Activated CD4-positive, alpha-beta T cell treated with anti-CD3 and anti-CD28 coated beads for 36 hours (primary cell): ENCODE results near the gene ACKR4. TPM values are rescaled to one million over a fixed set of nuclear protein-coding genes. Genes with fewer than 3 reads are reported as not detected.
"Not testable (repeated sequence)": the region's sequence is repeated elsewhere in the genome, so short reads cannot be mapped to it uniquely, and the experiment has no call there.

Experiments
- ATAC-seq: fragments of 200-7000 bp; cut with Tn5 transposase; one replicate; pipeline ENCODE4 v1.10.0; 2021; ENCODE audit warnings: mild to moderate bottlenecking, moderate library complexity
- CTCF ChIA-PET: fragments of 350-600 bp; sonication (Branson Sonifier 250); formaldehyde crosslinking; loops from one replicate; lab custom pipeline; 2021; ENCODE audit warnings: antibody characterized with exemption; lab: Charles Lee
- POLR2A ChIA-PET: fragments of 350-600 bp; sonication (Branson Sonifier 250); formaldehyde crosslinking; loops from one replicate; lab custom pipeline; 2021; ENCODE audit warnings: antibody characterized with exemption, inconsistent platforms; lab: Charles Lee
- DNase-seq: peaks from one replicate; pipeline ENCODE4 v3.0.0-alpha.2; 2020
- H3K27ac Mint-ChIP-seq: one replicate; pipeline ENCODE4 v1.8.0; 2021; ENCODE audit warnings: mixed read lengths
- H3K27me3 Mint-ChIP-seq: one replicate; pipeline ENCODE4 v1.8.0; 2021; ENCODE audit warnings: mixed read lengths
- H3K36me3 Mint-ChIP-seq: one replicate; pipeline ENCODE4 v1.8.0; 2021; ENCODE audit warnings: low read depth, mixed read lengths
- H3K4me1 Mint-ChIP-seq: one replicate; pipeline ENCODE4 v1.8.0; 2021; ENCODE audit warnings: mixed read lengths
- H3K4me3 Mint-ChIP-seq: one replicate; pipeline ENCODE4 v1.8.0; 2021; ENCODE audit warnings: mild to moderate bottlenecking, moderate library complexity, mixed read lengths
- H3K9me3 Mint-ChIP-seq: one replicate; pipeline ENCODE4 v1.8.0; 2021; ENCODE audit warnings: low read depth, mixed read lengths
- intact Hi-C, 2 experiments: fragments of 100-400 bp; cut with DNase I in 1 of 2; cut with micrococcal nuclease in 1 of 2; formaldehyde crosslinking; loops; one replicate each; pipeline versions ENCODE4 v1.14.2 to v1.15.1; 2022 to 2024; cut with DNase I, micrococcal nuclease
- total RNA-seq, 2 experiments: library from RNA; stranded (reverse); gene quantifications; one replicate each; pipeline ENCODE4 v1.2.3, GENCODE V29; 2021

ACKR4 gene
- total RNA-seq: under 1 TPM; 0.09 TPM

DNA sequence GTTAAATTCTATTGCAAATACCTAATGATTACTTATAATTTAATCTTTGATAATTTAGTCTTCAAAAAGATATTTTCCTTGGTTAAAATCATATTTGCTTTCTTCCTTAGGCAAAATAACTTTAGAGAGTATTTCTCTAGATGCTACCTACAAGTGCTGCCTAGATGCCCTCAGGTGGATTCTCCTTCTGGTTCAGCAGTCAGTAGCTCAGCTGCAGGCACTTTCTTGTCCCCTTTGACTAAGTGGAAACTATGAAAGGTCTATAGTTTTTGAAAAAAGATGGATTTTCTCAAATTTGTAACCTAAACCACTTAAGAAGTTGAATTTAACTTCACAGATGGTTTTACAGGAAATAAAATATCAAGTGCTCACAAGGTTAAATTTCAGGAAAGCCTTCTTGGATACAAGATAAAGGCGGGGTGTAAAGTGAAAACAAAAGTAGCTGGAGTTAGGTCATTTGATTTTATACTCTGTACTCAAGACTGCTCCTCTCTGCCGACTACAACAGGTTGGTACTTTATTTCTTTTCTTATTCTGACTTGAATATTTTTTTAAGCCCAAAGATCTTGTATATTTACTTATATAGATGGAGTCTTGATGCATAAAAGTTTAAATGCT is at the start of gene ACKR4:
Gene ACKR4 (plus strand): TSS at position 455 of the 618 bp plus-strand sequence. CDS start 3,128 bp downstream, outside the sequence.
- H3K4me3 Mint-ChIP-seq: no peak within 1 kb of the TSS
- no peaks in the 10 kb centered on the region for H3K4me1 Mint-ChIP-seq
- POLR2A ChIA-PET: no interaction called here
- CTCF ChIA-PET: no interaction called here
- H3K27ac Mint-ChIP-seq: no peak within 1 kb of the TSS
- H3K9me3 Mint-ChIP-seq: no peaks in the 10 kb centered on the region
- DNase-seq (no peak), ATAC-seq (no peak)
- H3K36me3 Mint-ChIP-seq: peaks cover 31% of the 10 kb centered on the region
- H3K27me3 Mint-ChIP-seq: no peaks in the 10 kb centered on the region
- intact Hi-C loops: no loop called here

DNA sequence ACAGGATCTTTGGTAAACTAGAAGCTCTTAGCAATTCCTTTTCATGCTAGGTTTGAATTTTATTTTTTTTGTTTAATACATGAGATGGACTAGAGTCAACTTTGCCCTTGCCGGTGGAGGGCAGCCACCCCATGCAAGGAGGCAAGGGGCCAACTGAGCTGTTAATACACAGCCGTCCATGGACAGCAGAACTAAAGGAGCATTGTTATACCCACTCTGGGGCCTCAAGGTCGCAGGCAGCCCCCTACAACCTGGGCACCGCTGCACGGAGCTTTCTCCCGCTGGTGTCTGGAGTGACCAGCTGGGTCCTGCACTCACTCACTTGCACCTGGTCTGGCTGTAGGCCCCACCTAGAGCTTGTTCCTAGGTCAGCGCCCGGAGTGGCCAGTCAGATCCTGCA is 47.9 kb upstream of the ACKR4 start:
- Mint-ChIP-seq H3K36me3 (peaks cover 6% of the 10 kb centered on the region), H3K4me1 (peaks cover 33% of the 10 kb centered on the region), H3K4me3 (no peak overlapping the region), H3K9me3 (peaks cover 2% of the 10 kb centered on the region), H3K27me3 (no peaks in the 10 kb centered on the region), H3K27ac (peak overlapping the region; percentile 94)
- CTCF ChIA-PET: no interaction called here
- DNase-seq: no peak
- intact Hi-C loops: no loop called here
- POLR2A ChIA-PET: interaction anchor here (0.7 kb wide), 1 partner anchor 15 kb away, joined by 5 read pairs; no protein-coding TSS in a partner anchor
- no peak for ATAC-seq

DNA sequence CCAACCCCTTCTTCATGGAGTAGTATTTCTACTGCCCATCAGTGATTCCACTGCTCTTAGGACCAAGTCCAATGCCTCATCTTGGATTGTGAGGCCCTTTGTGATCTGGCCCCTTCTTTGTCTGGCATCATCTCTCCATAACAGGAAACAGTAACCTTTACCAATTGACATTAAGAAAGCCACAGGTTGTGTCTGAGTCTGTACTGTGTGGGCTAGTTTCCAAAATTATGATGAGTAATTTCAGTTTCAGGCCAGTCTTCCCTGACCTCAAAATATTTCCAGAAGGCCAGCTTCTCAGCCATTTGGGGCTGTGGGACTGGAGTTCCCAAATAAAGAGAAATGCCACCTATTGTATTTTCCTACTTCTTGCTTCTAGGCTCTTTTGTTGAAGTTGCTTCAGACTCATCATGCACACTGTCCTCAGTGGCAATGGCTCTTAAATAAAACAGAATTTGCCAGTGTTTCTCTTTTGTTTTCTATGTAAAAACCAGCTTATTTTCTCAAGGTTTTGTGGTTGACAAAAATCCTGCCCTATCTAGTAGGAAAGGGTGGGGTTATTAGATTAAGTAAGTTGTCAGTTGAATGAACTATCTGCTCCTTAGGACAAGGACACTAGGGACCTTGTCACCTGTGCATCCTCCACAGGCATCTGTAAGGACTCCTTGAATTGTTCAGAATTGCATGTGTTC is 47.0 kb upstream of the ACKR4 start:
- Mint-ChIP-seq H3K27me3 (no peaks in the 10 kb centered on the region), H3K9me3 (peaks cover 2% of the 10 kb centered on the region), H3K36me3 (peaks cover 6% of the 10 kb centered on the region), H3K4me1 (peaks cover 28% of the 10 kb centered on the region), H3K4me3 (peak overlapping the region; percentile 32), H3K27ac (peak overlapping the region; percentile 94)
- intact Hi-C loops: loop anchor here (1.0 to 2.0 kb wide), 2 partner anchors 19 kb away; no protein-coding TSS in a partner anchor
- DNase-seq (peak; percentile 14), ATAC-seq (peak; percentile 86)
- ChIA-PET CTCF (interaction anchor here (1.0 to 1.9 kb wide), 3 partner anchors 10 to 13 kb away, joined by 3 to 5 read pairs (median 5); no protein-coding TSS in a partner anchor), POLR2A (no interaction called here)

DNA sequence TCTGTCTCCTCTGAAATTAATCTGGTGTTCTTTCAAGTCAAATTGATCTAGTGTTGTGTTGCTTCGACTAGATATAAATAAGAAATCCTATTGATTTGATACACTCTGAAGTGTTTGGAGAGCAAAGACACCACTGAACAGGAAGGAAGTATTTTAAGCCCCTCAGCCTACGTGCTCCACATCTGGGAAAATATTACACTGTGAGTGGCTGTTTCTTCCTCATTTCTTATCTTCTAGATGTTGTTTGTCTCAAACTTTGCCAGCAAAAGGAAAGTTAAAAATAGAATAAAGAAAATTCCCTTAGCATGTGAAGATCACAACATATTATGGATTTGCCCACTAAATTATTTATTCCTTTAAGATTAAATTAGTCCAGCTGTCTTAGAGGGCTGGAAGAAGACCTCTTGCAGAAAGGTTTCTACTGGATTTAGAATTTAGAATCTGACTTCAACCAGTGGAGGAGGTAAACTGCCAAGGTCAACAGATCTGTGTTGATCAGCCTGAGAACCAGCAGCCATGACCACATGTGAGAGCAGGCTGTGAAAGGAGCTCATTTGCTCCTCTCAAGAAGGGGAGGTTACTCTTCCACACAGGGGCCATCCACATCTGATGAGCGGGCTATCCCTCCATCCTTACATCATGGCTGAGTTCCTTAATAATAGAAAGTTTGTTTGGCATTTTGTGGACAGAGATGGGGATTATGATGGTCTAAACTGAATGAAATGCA is 46.3 kb upstream of the ACKR4 start:
- POLR2A ChIA-PET: no interaction called here
- no peak for ATAC-seq
- intact Hi-C loops: loop anchor here (1.0 to 2.0 kb wide), 2 partner anchors 18 to 19 kb away; no protein-coding TSS in a partner anchor

DNA sequence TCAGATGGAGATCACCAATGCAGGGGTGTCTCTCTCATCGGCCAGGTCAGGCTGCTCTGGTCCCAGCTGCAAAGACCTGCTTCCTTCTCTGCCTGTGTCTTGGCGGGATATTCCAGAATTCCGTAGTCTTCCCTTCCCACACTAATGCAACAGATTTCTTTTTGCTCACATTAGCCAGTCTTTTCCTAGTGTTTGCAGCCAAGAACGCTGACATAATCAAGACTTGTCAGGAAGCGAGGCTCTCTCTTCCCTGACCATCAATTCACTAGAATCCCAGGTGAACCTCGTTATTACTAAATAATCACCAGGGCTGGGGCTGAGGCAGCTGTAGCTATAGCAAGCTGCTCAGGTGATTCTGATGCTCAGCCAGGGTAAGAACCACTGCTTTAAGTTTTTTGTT is 43.2 kb upstream of the ACKR4 start:
- no peak overlapping the region for H3K27ac Mint-ChIP-seq
- ChIA-PET CTCF (interaction anchor here (0.9 to 1.1 kb wide), 2 partner anchors 18 to 23 kb away, joined by 3 to 4 read pairs; no protein-coding TSS in a partner anchor), POLR2A (no interaction called here)
- no peaks in the 10 kb centered on the region for H3K9me3 Mint-ChIP-seq
- no peak for ATAC-seq
- peaks cover 7% of the 10 kb centered on the region for H3K36me3 Mint-ChIP-seq
- no peak for DNase-seq
- intact Hi-C loops: no loop called here
- H3K4me1 Mint-ChIP-seq: peaks cover 25% of the 10 kb centered on the region
- no peaks in the 10 kb centered on the region for H3K27me3 Mint-ChIP-seq
- H3K4me3 Mint-ChIP-seq: no peak overlapping the region

More for the DNA sequence above, 46.3 kb upstream of the ACKR4 start:
- Mint-ChIP-seq H3K36me3 (peaks cover 6% of the 10 kb centered on the region), H3K27ac (peak overlapping the region; percentile 94), H3K4me3 (no peak overlapping the region), H3K4me1 (peaks cover 28% of the 10 kb centered on the region), H3K27me3 (no peaks in the 10 kb centered on the region), H3K9me3 (peaks cover 2% of the 10 kb centered on the region)
- DNase-seq: no peak
- CTCF ChIA-PET: interaction anchor here (0.6 to 1.9 kb wide), 5 partner anchors 9 to 1555 kb away, joined by 3 to 5 read pairs (median 4); no protein-coding TSS in a partner anchor

DNA sequence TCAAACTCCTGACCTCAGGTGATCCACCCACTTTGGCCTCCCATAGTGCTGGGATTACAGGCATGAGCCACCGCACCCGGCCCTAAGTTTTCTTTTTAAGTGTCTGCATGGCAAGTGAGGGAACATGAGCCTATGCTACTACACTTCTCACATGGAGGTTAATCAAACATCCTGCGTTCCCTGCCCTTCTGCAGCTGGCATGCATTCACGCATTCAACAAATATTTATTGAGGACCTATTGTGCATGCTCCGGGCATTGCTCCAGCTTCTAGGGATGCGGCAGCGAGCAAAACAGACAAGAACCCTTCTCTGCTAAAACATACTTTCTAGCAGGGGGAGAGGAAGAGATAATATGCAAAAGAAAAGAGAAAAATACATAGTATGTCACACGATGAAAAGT is 42.6 kb upstream of the ACKR4 start:
- ChIA-PET CTCF (no interaction called here), POLR2A (no interaction called here)

DNA sequence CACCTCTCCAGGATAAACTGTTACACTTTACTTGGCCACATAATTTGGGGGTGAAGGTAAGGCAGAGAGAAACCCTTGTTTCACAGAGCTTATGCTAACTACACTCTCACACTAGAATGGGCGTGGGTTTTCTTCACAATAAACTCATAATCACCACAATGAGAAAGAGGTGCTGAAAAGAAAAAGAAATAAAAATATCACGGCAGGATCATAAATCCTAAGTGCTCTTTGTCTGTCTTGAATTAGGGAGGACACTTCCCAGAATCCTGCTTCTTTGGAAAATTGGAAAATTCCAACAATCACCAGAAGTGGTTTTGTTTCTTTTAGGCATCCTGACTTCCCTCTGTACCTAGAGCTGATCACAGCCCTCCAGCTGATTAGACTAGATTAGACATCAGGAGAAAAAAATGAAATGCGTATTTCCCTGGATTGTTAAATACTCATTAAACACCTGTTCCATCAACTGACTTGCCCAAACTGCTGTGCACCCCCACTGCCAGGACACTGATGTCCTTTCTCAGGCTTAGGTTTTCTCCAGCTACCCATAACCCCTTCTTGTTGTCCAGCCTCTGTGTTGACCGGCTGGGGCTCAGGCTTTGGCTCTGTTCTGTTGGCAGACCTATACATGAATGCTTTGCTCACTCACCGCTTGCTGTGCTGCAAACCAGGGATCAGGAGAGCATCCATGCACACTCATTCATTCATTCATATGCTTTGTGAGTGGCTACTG is 41.6 kb upstream of the ACKR4 start:
- H3K27me3 Mint-ChIP-seq: no peaks in the 10 kb centered on the region
- H3K9me3 Mint-ChIP-seq: no peaks in the 10 kb centered on the region
- H3K36me3 Mint-ChIP-seq: peaks cover 7% of the 10 kb centered on the region
- H3K4me3 Mint-ChIP-seq: no peak overlapping the region
- no peak for DNase-seq
- intact Hi-C loops: no loop called here
- H3K27ac Mint-ChIP-seq: no peak overlapping the region
- peaks cover 9% of the 10 kb centered on the region for H3K4me1 Mint-ChIP-seq
- CTCF ChIA-PET: no interaction called here
- POLR2A ChIA-PET: no interaction called here
- no peak for ATAC-seq

More for the DNA sequence above, 42.6 kb upstream of the ACKR4 start:
- H3K27ac Mint-ChIP-seq: no peak overlapping the region
- intact Hi-C loops: no loop called here
- peaks cover 19% of the 10 kb centered on the region for H3K4me1 Mint-ChIP-seq
- no peaks in the 10 kb centered on the region for H3K27me3 Mint-ChIP-seq
- DNase-seq: no peak
- peaks cover 9% of the 10 kb centered on the region for H3K36me3 Mint-ChIP-seq
- no peak overlapping the region for H3K4me3 Mint-ChIP-seq
- no peak for ATAC-seq
- no peaks in the 10 kb centered on the region for H3K9me3 Mint-ChIP-seq

DNA sequence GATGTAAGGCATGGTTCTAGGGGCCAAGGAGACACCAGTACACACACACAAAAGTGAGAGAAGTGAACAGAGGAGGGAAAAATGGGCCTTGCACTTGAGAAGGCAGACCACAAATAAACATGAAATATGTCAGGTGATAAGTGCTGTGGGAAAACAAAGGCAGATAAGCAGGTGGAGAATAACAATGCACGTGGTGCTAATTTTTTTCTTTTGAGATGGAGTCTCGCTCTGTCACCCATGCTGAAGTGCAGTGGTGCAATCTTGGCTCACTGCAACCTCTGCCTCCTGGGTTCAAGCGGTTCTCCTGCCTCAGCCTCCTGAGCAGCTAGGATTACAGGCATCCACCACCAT is 41.1 kb upstream of the ACKR4 start:
- DNase-seq, ATAC-seq, H3K4me3 Mint-ChIP-seq, POLR2A ChIA-PET, H3K4me1 Mint-ChIP-seq, H3K27me3 Mint-ChIP-seq, H3K36me3 Mint-ChIP-seq, H3K9me3 Mint-ChIP-seq, H3K27ac Mint-ChIP-seq, intact Hi-C loops, CTCF ChIA-PET: not testable (repeated sequence)

DNA sequence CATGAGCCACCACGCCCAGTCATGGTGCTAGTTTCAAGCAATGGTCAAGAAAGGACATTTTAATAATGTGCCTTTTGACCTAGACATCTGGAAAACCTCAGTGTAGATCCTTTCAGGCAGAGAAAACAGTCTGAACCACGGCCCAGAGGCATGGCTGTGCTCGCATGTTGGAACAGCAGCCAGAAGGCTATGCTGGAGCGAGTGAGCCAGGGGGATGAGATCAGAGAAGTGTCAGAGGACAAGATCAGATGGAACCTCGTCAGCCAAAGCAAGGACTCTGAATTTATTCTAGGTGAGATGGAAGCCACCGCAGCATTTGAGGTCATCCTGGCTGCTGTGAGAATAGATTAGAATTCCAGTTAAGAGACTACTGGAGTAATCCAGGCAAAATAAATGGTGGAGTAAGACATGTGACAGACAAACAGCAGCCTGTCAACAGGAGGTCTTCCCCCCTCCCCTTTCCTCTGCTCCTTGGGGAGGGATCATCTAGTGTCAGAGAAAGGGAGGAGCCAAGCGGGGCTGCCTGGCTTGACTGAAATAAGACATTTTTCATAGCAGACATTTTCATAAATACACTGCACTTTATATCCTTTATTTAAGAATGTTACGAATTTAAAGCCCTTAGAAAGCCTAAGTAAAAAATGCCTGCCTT is 40.4 kb upstream of the ACKR4 start:
- DNase-seq: no peak
- no peaks in the 10 kb centered on the region for H3K4me1 Mint-ChIP-seq
- H3K9me3 Mint-ChIP-seq: no peaks in the 10 kb centered on the region
- POLR2A ChIA-PET: no interaction called here
- no peak overlapping the region for H3K27ac Mint-ChIP-seq
- CTCF ChIA-PET: no interaction called here
- intact Hi-C loops: no loop called here
- H3K36me3 Mint-ChIP-seq: peaks cover 7% of the 10 kb centered on the region
- no peak for ATAC-seq
- no peak overlapping the region for H3K4me3 Mint-ChIP-seq
- H3K27me3 Mint-ChIP-seq: no peaks in the 10 kb centered on the region

DNA sequence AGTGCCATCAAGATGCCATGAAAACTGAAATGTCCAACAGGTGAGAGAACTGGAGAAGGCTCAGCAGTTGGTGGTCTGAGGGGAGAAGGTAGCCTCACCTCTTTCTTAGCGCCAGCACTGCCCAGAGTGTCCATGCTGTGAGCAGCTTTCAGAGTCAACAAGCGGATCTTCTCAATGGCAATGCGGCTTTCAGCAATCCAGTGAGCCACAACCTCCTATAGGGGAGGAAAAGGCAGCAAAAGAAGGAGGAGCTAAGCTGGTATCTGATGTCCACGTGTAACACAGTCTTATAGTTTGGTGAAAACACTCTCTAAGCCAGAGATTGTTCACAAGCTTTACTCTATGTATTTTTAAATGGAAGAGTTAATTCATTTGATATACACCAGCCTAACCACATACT is 36.1 kb upstream of the ACKR4 start:
- Mint-ChIP-seq H3K27me3 (no peaks in the 10 kb centered on the region), H3K36me3 (peaks cover 21% of the 10 kb centered on the region), H3K4me1 (no peaks in the 10 kb centered on the region), H3K9me3 (no peaks in the 10 kb centered on the region), H3K27ac (no peak overlapping the region), H3K4me3 (no peak overlapping the region)
- ATAC-seq (no peak), DNase-seq (no peak)
- intact Hi-C loops: no loop called here
- ChIA-PET CTCF (interaction anchor here (1.0 to 2.1 kb wide), 2 partner anchors 14 to 82 kb away, joined by 3 to 6 read pairs; no protein-coding TSS in a partner anchor), POLR2A (no interaction called here)
